Muscle of back (tissue), 11 donors: Measurements from ENCODE around the gene TSC2. TPM values are rescaled to one million over a fixed set of nuclear protein-coding genes. Genes with fewer than 3 reads are reported as not detected.

ENCODE experiments used
- DNase-seq, 3 donors: peaks; one replicate each; pipeline versions ENCODE4 v3.0.0 to v3.0.0-alpha.2; 2013
- polyA plus RNA-seq, 10 donors: library from polyadenylated mRNA; unstranded; fragments of 120-200 nt; gene quantifications; one replicate each; pipeline ENCODE4 v1.2.1, GENCODE V29; 2013; ENCODE audit not compliant: insufficient read length in 10 of 10

TSC2 gene
- polyA plus RNA-seq, 10 donors: 62.2 to 104 (median 75.1) TPM

- DNase-seq: peak in 1 of 3 donors; percentile 5
Measured at GRCh38 chr16:2029350-2029749, 18.4 kb upstream of the TSC2 start.

GRCh38 chr16:2030036-2030435 lies 17.7 kb upstream of the TSC2 start:
- no peak for DNase-seq

GRCh38 chr16:2031081-2031577 lies 16.7 kb upstream of the TSC2 start:
- no peak for DNase-seq

GRCh38 chr16:2032285-2033056 lies 15.3 kb upstream of the TSC2 start:
- DNase-seq: peak in 1 of 3 donors; percentile 52

- peak in 1 of 3 donors; percentile 89 for DNase-seq
Measured at GRCh38 chr16:2033057-2033908, 14.5 kb upstream of the TSC2 start.

DNA sequence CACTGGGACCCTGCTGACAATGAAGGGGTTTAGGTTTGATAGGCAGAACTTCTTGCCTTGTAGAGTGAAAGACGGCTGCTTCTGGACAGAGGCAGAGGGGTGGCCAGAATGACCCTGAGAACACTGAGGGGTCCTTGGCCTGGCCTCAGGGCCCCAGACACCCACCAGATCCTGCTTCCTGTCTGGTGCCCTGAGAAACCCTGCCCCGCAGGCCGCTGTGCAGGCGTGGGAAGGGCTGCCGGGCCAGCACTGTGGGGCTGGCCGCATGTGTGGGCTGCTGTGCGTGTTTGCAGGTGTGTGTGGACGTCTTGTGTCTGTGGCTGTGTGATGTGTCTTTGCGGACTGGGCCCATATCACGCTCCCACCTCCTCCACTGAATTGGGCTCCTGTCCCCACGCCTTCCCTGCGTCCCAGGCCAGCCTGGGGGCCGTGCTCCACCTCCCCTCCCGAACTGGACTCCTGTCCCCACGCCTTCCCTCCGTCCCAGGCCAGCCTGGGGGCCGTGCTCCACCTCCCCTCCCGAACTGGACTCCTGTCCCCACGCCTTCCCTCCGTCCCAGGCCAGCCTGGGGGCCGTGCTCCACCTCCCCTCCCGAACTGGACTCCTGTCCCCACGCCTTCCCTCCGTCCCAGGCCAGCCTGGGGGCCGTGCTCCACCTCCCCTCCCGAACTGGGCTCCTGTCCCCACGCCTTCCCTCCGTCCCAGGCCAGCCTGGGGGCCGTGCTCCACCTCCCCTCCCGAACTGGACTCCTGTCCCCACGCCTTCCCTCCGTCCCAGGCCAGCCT lies 13.7 kb upstream of the TSC2 start:
- peak in 1 of 3 donors; percentile 80 for DNase-seq

DNA sequence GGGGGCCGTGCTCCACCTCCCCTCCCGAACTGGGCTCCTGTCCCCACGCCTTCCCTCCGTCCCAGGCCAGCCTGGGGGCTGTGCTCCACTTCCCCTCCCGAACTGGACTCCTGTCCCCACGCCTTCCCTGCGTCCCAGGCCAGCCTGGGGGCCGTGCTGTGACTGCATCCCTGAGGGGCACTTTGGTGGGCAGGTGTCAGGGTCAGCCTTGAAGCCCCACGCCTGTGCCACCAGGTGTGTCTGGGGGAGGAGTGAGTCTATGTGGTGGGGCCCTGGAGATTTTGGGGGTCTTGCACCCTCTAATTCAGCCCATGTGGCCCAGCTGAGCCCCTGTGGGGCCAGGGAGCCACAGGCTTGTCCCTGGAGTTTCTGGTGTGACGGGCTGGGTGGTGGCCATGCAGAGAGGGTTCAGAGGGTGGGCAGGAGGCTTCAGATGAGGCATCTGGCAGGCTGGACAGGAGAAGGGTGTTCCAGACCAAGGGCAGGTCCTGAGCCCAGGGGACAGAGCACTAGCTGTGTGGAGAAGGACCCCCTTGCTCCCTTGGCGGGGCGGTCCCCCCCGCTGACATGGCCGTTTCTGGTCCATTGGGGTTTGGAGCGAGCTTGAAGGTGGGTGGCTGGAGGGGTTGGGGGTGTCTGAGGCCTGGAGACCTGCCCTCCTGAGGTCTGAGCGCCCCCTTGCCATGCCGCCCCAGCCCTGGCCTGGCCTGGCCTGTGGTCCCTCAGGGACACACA lies 12.9 kb upstream of the TSC2 start:
- DNase-seq: peak in 1 of 3 donors; percentile 45

- DNase-seq: peak in 1 of 3 donors; percentile 79
Measured at GRCh38 chr16:2035431-2036199, 12.2 kb upstream of the TSC2 start.

DNA sequence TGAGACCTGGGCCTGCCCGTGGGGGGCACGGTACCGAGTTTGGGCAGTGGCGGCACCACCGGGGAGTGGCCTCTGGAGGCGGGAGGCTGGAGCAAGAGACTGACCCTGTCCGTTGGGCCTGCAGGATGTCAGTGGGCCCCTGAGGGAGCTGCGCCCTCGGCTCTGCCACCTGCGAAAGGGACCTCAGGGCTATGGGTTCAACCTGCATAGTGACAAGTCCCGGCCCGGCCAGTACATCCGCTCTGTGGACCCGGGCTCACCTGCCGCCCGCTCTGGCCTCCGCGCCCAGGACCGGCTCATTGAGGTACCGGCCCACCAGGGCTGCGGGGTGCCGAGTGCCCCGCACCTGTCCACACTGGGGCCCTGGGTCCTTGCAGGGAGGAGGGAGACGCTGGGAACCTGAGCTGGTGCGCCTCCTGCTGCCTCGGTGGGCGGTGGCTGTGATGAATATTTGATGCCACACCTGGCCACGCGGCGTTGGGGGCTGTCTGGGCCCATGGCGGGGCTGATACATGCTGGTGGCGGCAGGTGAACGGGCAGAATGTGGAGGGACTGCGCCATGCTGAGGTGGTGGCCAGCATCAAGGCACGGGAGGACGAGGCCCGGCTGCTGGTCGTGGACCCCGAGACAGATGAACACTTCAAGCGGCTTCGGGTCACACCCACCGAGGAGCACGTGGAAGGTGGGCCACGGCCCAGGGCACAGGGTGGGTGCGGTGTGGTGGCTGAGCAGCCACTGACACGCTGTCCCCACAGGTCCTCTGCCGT lies 11.4 kb upstream of the TSC2 start:
- DNase-seq: no peak

DNA sequence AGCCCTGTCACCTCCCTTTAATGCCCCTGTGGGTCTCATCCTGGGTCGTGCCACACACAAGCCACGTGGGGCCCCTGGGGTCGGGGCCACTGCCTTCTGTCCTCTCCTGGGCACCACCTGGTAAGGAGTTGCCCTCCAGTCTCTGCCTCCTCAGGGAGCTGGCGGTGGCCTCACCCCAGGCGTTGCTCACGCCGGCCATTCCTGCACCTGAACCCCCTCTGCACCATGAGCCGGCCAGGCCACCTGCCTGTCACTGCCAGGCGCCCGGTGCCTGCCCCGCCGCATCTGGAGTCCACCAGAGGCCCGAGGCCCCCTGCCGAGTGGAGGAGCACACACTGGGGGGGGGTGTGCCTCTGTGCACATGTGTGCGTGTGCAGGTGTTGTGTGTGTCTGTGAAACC lies 10.7 kb upstream of the TSC2 start:
- no peak for DNase-seq

DNA sequence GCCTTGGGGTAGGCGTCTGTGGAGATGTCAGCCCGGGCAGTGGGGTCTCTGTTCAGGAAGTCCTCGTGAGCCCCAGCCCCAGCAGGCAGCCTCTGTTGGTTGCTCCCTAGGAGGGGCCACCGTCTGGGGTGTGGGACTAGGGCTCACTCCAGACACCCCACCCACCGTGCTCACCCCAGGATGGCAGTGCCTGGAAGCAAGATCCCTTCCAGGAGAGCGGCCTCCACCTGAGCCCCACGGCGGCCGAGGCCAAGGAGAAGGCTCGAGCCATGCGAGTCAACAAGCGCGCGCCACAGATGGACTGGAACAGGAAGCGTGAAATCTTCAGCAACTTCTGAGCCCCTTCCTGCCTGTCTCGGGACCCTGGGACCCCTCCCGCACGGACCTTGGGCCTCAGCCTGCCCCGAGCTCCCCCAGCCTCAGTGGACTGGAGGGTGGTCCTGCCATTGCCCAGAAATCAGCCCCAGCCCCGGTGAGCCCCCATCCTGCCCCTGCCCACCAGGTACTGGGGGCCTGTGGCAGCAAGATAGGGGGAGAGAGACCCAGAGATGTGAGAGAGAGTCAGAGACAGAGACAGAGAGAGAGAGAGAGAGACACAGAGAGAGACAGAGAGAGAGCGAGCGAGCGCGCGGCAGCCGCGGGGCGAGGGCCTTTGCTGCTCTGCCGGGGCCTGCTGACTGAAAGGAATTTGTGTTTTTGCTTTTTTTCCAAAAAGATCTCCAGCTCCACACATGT lies 10.0 kb upstream of the TSC2 start:
- peak in 2 of 3 donors; percentile 46 to 64 for DNase-seq

- peak in 2 of 3 donors; percentile 69 to 91 for DNase-seq
Measured at GRCh38 chr16:2038382-2039231, 9.2 kb upstream of the TSC2 start.

DNA sequence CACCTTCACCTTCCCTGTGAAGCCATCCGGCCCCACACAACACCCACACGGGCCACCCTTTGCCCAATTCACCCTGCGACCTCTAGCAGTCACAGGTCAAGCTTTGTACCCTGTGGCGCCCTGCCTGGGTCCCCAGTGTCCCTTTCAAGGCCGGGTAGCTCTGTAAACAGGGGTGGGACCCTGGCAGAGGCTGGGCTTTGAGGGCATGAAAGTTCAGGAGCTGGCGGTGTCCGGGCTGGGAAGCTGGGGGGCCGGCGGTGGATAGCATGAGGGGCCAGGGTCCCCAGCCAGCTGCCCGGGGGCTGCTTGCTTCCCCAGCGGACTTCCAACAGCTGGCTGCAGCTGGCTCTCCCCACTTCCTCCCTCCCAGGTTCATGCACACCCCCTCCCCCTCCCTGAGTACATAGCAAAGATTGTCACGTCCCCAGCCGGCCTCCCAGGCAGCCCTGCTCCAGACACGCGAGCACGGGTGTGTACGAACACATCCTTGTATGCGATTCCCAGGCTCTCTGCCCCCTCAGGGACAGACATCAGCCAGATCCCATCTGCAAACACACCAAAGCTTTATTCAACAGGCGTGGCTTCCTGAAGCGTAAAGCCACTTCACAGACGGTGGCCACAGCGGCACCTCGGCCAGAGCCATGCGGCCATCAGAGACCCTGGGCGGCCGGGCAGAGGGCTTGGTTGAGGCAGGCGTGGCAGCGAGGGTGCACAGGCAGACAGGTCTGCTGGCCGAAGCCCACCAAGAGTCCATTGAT lies 8.3 kb upstream of the TSC2 start:
- peak; percentile 68 to 94 (median 76) for DNase-seq

DNA sequence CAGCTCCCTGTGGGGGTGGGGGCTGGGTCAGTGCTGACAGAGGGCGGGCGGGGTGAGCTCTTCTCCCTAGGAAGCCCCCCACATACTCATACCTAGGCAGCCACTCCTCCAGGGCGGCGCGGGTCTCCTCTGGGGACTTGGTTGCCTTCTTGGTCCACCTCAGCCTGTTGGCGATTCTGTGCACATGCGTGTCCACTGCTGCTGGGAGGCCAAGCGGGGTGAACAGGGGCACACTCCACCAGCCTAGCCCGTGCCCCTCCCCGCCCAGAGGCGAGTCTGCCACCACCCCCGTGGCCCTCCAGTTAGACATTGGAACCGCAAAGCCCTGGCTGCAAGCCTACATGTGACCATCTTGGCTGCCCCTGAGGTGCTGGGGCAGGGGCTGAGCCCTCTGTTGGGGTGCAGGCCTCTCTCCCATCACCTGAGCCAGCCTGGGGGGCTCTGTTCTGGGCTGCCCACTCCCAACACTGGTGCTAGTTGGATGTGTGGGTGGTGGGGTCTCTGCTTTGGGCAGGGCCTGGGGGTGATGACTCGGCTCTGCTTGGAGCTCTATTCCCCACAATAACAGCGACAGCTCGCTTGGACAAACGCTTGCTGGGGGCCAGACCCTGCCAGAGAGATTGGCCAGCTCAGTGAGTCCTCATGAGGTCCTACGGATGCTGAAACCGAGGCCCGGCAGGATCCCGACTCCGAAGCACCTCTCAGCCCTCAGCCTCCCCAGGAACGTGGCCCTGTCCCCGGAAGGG lies 7.6 kb upstream of the TSC2 start:
- DNase-seq: peak in 1 of 3 donors; percentile 57

GRCh38 chr16:2040787-2041522 lies 6.8 kb upstream of the TSC2 start:
- peak; percentile 54 to 91 (median 73) for DNase-seq
